HepG2 (cell line): ENCODE results near the gene SYCE3. TPM values are rescaled to one million over a fixed set of nuclear protein-coding genes. Genes with fewer than 3 reads are reported as not detected.

Experiments
- DMTF1 ChIP-seq: sonication (generic); formaldehyde crosslinking; IDR thresholded peaks from 2 replicates; pipeline ENCODE4 v1.4.0; 2020; ENCODE audit warnings: mild to moderate bottlenecking, missing genetic modification reagents
- ERF ChIP-seq: IDR thresholded peaks from 2 replicates; pipeline ENCODE4 v1.6.1; 2018; ENCODE audit warnings: missing biosample characterization, missing genetic modification reagents
- ESRRA ChIP-seq: sonication (generic); formaldehyde crosslinking; IDR thresholded peaks from 2 replicates; pipeline ENCODE4 v1.5.1; 2020; ENCODE audit warnings: mild to moderate bottlenecking, low read depth, missing genetic modification reagents
- HDAC6 ChIP-seq: fragments of 200-600 bp; sonication (generic); IDR thresholded peaks from 2 replicates; pipeline ENCODE4 v1.7.0; 2017; ENCODE audit warnings: mild to moderate bottlenecking, antibody characterized with exemption, low read length, low read depth
- HES4 ChIP-seq: sonication (generic); formaldehyde crosslinking; IDR thresholded peaks from 2 replicates; pipeline ENCODE4 v1.9.0; 2021; ENCODE audit warnings: mild to moderate bottlenecking, missing genetic modification reagents, borderline replicate concordance
- NFE2L2 ChIP-seq: fragments of 150-350 bp; IDR thresholded peaks from 2 replicates; pipeline ENCODE4 v1.6.1; 2014; ENCODE audit warnings: low read length
- NR3C1 ChIP-seq: sonication (generic); formaldehyde crosslinking; IDR thresholded peaks from 2 replicates; pipeline ENCODE4 v1.4.0; 2020; ENCODE audit warnings: missing genetic modification reagents
- PRPF4 ChIP-seq: fragments of 200-400 bp; formaldehyde crosslinking; IDR thresholded peaks from 2 replicates; pipeline ENCODE4 v1.6.1; 2016; ENCODE audit warnings: low read length, low read depth; ENCODE audit not compliant: poor library complexity, severe bottlenecking
- RORA ChIP-seq: sonication (generic); formaldehyde crosslinking; IDR thresholded peaks from 2 replicates; pipeline ENCODE4 v1.5.0; 2020; ENCODE audit warnings: mild to moderate bottlenecking, missing genetic modification reagents, moderate library complexity
- SP1 ChIP-seq, 2 experiments: fragments of 450-650 bp in 1 of 2; sonication (generic) in 1 of 2; formaldehyde crosslinking in 1 of 2; IDR thresholded peaks; 2 replicates each; pipeline versions ENCODE4 v1.4.0 to v1.6.1; 2016 to 2020; ENCODE audit warnings: missing genetic modification reagents in 1 of 2
- TAF15 ChIP-seq: fragments of 200-400 bp; formaldehyde crosslinking; IDR thresholded peaks from one replicate; pipeline ENCODE4 v1.6.1; 2018; ENCODE audit warnings: mild to moderate bottlenecking, low read depth, low read length; ENCODE audit not compliant: poor library complexity, severe bottlenecking
- ZBTB2 ChIP-seq: sonication (generic); formaldehyde crosslinking; IDR thresholded peaks from 2 replicates; pipeline ENCODE4 v1.8.0; 2022; ENCODE audit warnings: low read depth, missing genetic modification reagents
- ZNF136 ChIP-seq: sonication (generic); formaldehyde crosslinking; IDR thresholded peaks from 2 replicates; pipeline ENCODE4 v1.8.1; 2022; ENCODE audit warnings: low read depth, mild to moderate bottlenecking, moderate library complexity, missing genetic modification reagents
- ZNF44 ChIP-seq: sonication (generic); formaldehyde crosslinking; IDR thresholded peaks from 2 replicates; pipeline ENCODE4 v1.5.1; 2020; ENCODE audit warnings: mild to moderate bottlenecking, missing genetic modification reagents
- ZNF644 ChIP-seq: IDR thresholded peaks from 2 replicates; pipeline ENCODE4 v1.6.1; 2016; ENCODE audit warnings: low read depth
- ZNF687 ChIP-seq: sonication (generic); formaldehyde crosslinking; IDR thresholded peaks from 2 replicates; pipeline ENCODE4 v1.5.1; 2020; ENCODE audit warnings: mild to moderate bottlenecking, missing genetic modification reagents, moderate library complexity
- ZNF7 ChIP-seq: IDR thresholded peaks from 2 replicates; pipeline ENCODE4 v1.6.1; 2016; ENCODE audit warnings: missing biosample characterization, missing genetic modification reagents
- ZNF777 ChIP-seq: sonication (generic); formaldehyde crosslinking; IDR thresholded peaks from 2 replicates; pipeline ENCODE4 v1.4.0; 2020; ENCODE audit warnings: missing genetic modification reagents
- polyA plus RNA-seq, 8 experiments: library from polyadenylated mRNA; depleted of rRNA in 3 of 8; stranded (reverse) in 7 of 8; unstranded in 1 of 8; fragments of >200 nt; fragmentation: Illumina TruSeq in 4 of 8; extraction: Trizol in 4 of 8; gene quantifications; 2 replicates each; pipeline versions ENCODE4 v1.2.1 to v1.2.3, GENCODE V29; 2011 to 2016; ENCODE audit warnings: low read depth in 4 of 8, missing spikeins in 1 of 8, mixed read lengths in 1 of 8; ENCODE audit not compliant: insufficient read depth in 1 of 8
- total RNA-seq, 5 experiments: library from RNA; depleted of rRNA; stranded (reverse); fragments of >200 nt; fragmentation: Illumina TruSeq; extraction: Trizol; gene quantifications; 2 replicates each; pipeline ENCODE4 v1.2.3, GENCODE V29; 2016; ENCODE audit warnings: low read depth in 1 of 5

SYCE3 gene
- total and polyA plus RNA-seq, 2 of the 13 experiments (the other 11 are each of a cell fraction or from before 2014, with no cell fraction given), result not detected

GRCh38 chr22:50507991-50508884 is 54.5 kb downstream of the SYCE3 start, which contains the start of gene NCAPH2 (continued):
- TF ChIP-seq ZNF44 (CRISPR knock-in tag) (no peak), HDAC6 (no peak), ZNF136 (CRISPR knock-in tag) (no peak), ZBTB2 (CRISPR knock-in tag) (peak; percentile 90), ERF (CRISPR knock-in tag) (peak; percentile 49; the same call in 1 of the 2 replicates), ZNF7 (CRISPR knock-in tag) (no peak), DMTF1 (CRISPR knock-in tag) (no peak), ZNF777 (CRISPR knock-in tag) (no peak), SP1 (IDR thresholded peaks at IDR 0.05) (no peak), SP1 (CRISPR knock-in tag; IDR thresholded peaks at IDR 0.05) (peak; percentile 85), RORA (no peak), NR3C1 (CRISPR knock-in tag) (no peak), TAF15 (no peak), ZNF687 (peak; percentile 57), HES4 (CRISPR knock-in tag) (no peak; the same call in 1 of the 2 replicates), ESRRA (CRISPR knock-in tag) (no peak), NFE2L2 (no peak), PRPF4 (no peak), ZNF644 (CRISPR knock-in tag) (no peak)
